ENCODE measurements around the gene CPM. TPM values are rescaled to one million over a fixed set of nuclear protein-coding genes. Genes with fewer than 3 reads are reported as not detected.

CPM gene
- total RNA-seq, 1 donor from 2014 or later, result 0.67 TPM

GRCh38 chr12:68901551-68901950, 31.4 kb downstream of the CPM start:
- Mint-ChIP-seq H3K9me3 (ENCODE audit: low read depth) (no peaks in the 10 kb centered on the region), H3K27me3 (ENCODE audit: low read depth) (peaks cover 7% of the 10 kb centered on the region), H3K27ac (ENCODE audit: unreplicated experiment) (no peak overlapping the region), H3K36me3 (ENCODE audit: low read depth) (no peaks in the 10 kb centered on the region), H3K4me1 (ENCODE audit: low read depth) (peaks cover 13% of the 10 kb centered on the region), H3K4me3 (ENCODE audit: unreplicated experiment) (no peak overlapping the region)
- TF ChIP-seq CTCF (IDR thresholded peaks at IDR 0.05), result no peak
- DNase-seq (ENCODE audit: low spot score), result no peak

- no peaks in the 10 kb centered on the region for H3K9me3 Mint-ChIP-seq (ENCODE audit: low read depth)
- no peak for TF ChIP-seq CTCF (IDR thresholded peaks at IDR 0.05)
Measured at GRCh38 chr12:68901145-68901544, 31.8 kb downstream of the CPM start.

GRCh38 chr12:68900241-68900640, 32.7 kb downstream of the CPM start:
- peaks cover 14% of the 10 kb centered on the region for H3K27me3 Mint-ChIP-seq (ENCODE audit: low read depth)
- H3K9me3 Mint-ChIP-seq (ENCODE audit: low read depth), result no peaks in the 10 kb centered on the region
- H3K4me3 Mint-ChIP-seq (ENCODE audit: unreplicated experiment), result no peak overlapping the region
- DNase-seq (ENCODE audit: low spot score), result no peak
- no peak overlapping the region for H3K27ac Mint-ChIP-seq (ENCODE audit: unreplicated experiment)
- peaks cover 2% of the 10 kb centered on the region for H3K36me3 Mint-ChIP-seq (ENCODE audit: low read depth)
- TF ChIP-seq CTCF (IDR thresholded peaks at IDR 0.05), result no peak
- H3K4me1 Mint-ChIP-seq (ENCODE audit: low read depth), result peaks cover 13% of the 10 kb centered on the region

More at GRCh38 chr12:68901145-68901544, 31.8 kb downstream of the CPM start:
- no peak for DNase-seq (ENCODE audit: low spot score)
- Mint-ChIP-seq H3K27ac (ENCODE audit: unreplicated experiment) (no peak overlapping the region), H3K4me1 (ENCODE audit: low read depth) (peaks cover 13% of the 10 kb centered on the region), H3K4me3 (ENCODE audit: unreplicated experiment) (no peak overlapping the region), H3K36me3 (ENCODE audit: low read depth) (no peaks in the 10 kb centered on the region), H3K27me3 (ENCODE audit: low read depth) (peaks cover 9% of the 10 kb centered on the region)

- Mint-ChIP-seq H3K9me3 (ENCODE audit: low read depth) (no peaks in the 10 kb centered on the region), H3K4me1 (ENCODE audit: low read depth) (peaks cover 13% of the 10 kb centered on the region), H3K36me3 (ENCODE audit: low read depth) (peaks cover 2% of the 10 kb centered on the region), H3K27ac (ENCODE audit: unreplicated experiment) (no peak overlapping the region), H3K27me3 (ENCODE audit: low read depth) (peaks cover 12% of the 10 kb centered on the region), H3K4me3 (ENCODE audit: unreplicated experiment) (no peak overlapping the region)
- no peak for DNase-seq (ENCODE audit: low spot score)
- TF ChIP-seq CTCF (IDR thresholded peaks at IDR 0.05), result peak; percentile 73
Measured at GRCh38 chr12:68899251-68899771, 33.7 kb downstream of the CPM start.

GRCh38 chr12:68896881-68897540, 36.0 kb downstream of the CPM start:
- Mint-ChIP-seq H3K27me3 (ENCODE audit: low read depth) (peaks cover 11% of the 10 kb centered on the region), H3K36me3 (ENCODE audit: low read depth) (peaks cover 2% of the 10 kb centered on the region), H3K27ac (ENCODE audit: unreplicated experiment) (no peak overlapping the region), H3K4me3 (ENCODE audit: unreplicated experiment) (no peak overlapping the region), H3K9me3 (ENCODE audit: low read depth) (no peaks in the 10 kb centered on the region), H3K4me1 (ENCODE audit: low read depth) (peaks cover 13% of the 10 kb centered on the region)
- no peak for DNase-seq (ENCODE audit: low spot score)
- TF ChIP-seq CTCF (IDR thresholded peaks at IDR 0.05), result no peak
